ENCODE data around the gene MYO3B.
"Not testable (repeated sequence)": the region's sequence is repeated elsewhere in the genome, so short reads cannot be mapped to it uniquely, and the experiment has no call there.

Gene MYO3B

GRCh38 chr2:170276056-170276455, 98.1 kb downstream of the MYO3B start:
- H3K9me3 ChIP-seq (ENCODE audit: severe bottlenecking) = no peaks in the 10 kb centered on the region
- H3K4me3 ChIP-seq (ENCODE audit: low read depth, low read length) = no peak overlapping the region
- no peaks in the 10 kb centered on the region for H3K36me3 ChIP-seq
- no peak for DNase-seq
- H3K27me3 ChIP-seq (ENCODE audit: insufficient read depth, low read depth, severe bottlenecking) = no peaks in the 10 kb centered on the region
- TF ChIP-seq CTCF (IDR thresholded peaks at IDR 0.05; ENCODE audit: low read depth, low read length) = no peak
- no peak overlapping the region for H3K27ac ChIP-seq

- Histone ChIP-seq H3K4me3 (ENCODE audit: low read depth, low read length) (no peak overlapping the region), H3K27ac (no peak overlapping the region), H3K36me3 (no peaks in the 10 kb centered on the region), H3K9me3 (ENCODE audit: severe bottlenecking) (no peaks in the 10 kb centered on the region), H3K27me3 (ENCODE audit: insufficient read depth, low read depth, severe bottlenecking) (no peaks in the 10 kb centered on the region)
- DNase-seq = no peak
- no peak for TF ChIP-seq CTCF (IDR thresholded peaks at IDR 0.05; ENCODE audit: low read depth, low read length)
Observed at GRCh38 chr2:170276925-170277629, 99.1 kb downstream of the MYO3B start.

GRCh38 chr2:170277951-170278350, 100.0 kb downstream of the MYO3B start:
- no peak for DNase-seq
- Histone ChIP-seq H3K27ac (no peak overlapping the region), H3K27me3 (ENCODE audit: insufficient read depth, low read depth, severe bottlenecking) (no peaks in the 10 kb centered on the region), H3K9me3 (ENCODE audit: severe bottlenecking) (no peaks in the 10 kb centered on the region), H3K36me3 (no peaks in the 10 kb centered on the region), H3K4me3 (ENCODE audit: low read depth, low read length) (no peak overlapping the region)
- no peak for TF ChIP-seq CTCF (IDR thresholded peaks at IDR 0.05; ENCODE audit: low read depth, low read length)

- H3K27ac ChIP-seq; H3K36me3 ChIP-seq; H3K4me3 ChIP-seq (ENCODE audit: low read depth, low read length); H3K27me3 ChIP-seq (ENCODE audit: insufficient read depth, low read depth, severe bottlenecking); H3K9me3 ChIP-seq (ENCODE audit: severe bottlenecking); DNase-seq: not testable (repeated sequence)
Observed at GRCh38 chr2:170279615-170280014, 101.7 kb downstream of the MYO3B start.

- TF ChIP-seq CTCF (IDR thresholded peaks at IDR 0.05; ENCODE audit: low read depth, low read length) = no peak
- DNase-seq = no peak
- H3K9me3 ChIP-seq (ENCODE audit: severe bottlenecking) = no peaks in the 10 kb centered on the region
- H3K27me3 ChIP-seq (ENCODE audit: insufficient read depth, low read depth, severe bottlenecking) = no peaks in the 10 kb centered on the region
- H3K27ac ChIP-seq = no peak overlapping the region
- no peak overlapping the region for H3K4me3 ChIP-seq (ENCODE audit: low read depth, low read length)
- no peaks in the 10 kb centered on the region for H3K36me3 ChIP-seq
Observed at GRCh38 chr2:170282851-170283250, 104.9 kb downstream of the MYO3B start.

- TF ChIP-seq CTCF (IDR thresholded peaks at IDR 0.05; ENCODE audit: low read depth, low read length) = no peak
- H3K36me3 ChIP-seq = no peaks in the 10 kb centered on the region
- H3K27me3 ChIP-seq (ENCODE audit: insufficient read depth, low read depth, severe bottlenecking) = no peaks in the 10 kb centered on the region
- no peak overlapping the region for H3K4me3 ChIP-seq (ENCODE audit: low read depth, low read length)
- no peaks in the 10 kb centered on the region for H3K9me3 ChIP-seq (ENCODE audit: severe bottlenecking)
- no peak for DNase-seq
- no peak overlapping the region for H3K27ac ChIP-seq
Observed at GRCh38 chr2:170284205-170284604, 106.3 kb downstream of the MYO3B start.
